ENCODE measurements around the gene STK17A. TPM values are rescaled to one million over a fixed set of nuclear protein-coding genes. Genes with fewer than 3 reads are reported as not detected.

The STK17A gene
- polyA plus RNA-seq, 3 donors = 16.2 to 23.3 (median 21.8) TPM

- no peak for DNase-seq (ENCODE audit: extremely low read depth in 1 of 11, low read depth in 9 of 11, low spot score in 4 of 11)
These were observed 62.9 kb downstream of the STK17A start for GRCh38 chr7:43645699-43646226.

DNA sequence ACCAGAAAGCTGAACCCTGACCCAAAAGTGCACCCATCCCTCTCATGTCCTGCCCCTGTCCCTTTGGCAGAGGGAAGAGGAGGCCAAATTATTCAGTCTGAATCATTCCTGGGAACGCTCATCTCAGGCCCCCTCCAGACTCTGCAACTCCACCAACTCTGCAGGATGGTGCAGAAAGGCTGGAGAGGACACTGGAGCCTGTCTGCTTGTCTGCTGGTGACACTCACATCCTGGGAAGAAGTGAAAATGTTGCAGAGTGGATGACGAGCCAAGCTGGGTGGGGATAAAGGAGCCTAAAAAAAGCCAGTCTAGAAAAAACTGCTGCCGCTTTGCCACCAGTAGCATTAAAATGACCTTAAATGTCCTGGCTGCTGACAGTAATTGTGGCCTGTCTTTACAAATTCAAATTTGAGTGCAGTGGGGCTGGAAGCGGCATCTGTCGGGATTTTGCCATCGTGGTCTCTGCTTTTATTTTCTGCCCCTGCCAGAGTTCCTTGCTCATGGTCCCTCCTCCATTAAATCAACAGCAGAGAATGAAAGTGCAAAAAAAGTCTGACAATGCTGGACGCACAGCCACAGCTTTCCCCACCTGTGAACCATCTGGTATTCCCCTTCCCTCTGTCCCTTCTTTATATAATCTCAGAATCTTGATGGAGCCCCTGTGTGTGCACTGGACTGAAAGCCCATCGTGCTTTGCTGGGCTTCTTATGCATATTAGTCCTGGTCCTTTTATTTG lies 63.9 kb downstream of the STK17A start:
- no peak for DNase-seq (ENCODE audit: extremely low read depth in 1 of 11, low read depth in 9 of 11, low spot score in 4 of 11)

DNA sequence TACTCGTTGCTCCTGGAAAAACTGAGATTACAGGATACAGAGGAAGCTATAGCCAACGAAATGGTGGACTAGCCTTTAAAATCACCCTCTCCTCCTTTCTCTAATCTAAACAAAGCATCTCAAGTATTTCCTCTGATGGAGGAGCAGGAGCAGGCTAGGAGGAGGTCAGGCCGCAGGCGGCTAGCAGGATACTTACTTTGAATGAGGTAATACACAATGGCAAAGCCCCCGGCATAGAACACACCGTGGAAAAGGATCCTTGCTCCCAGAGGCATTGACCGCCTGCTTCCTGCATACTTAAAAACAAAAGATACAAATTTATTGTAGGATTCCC lies 64.4 kb downstream of the STK17A start:
- no peak for DNase-seq (ENCODE audit: extremely low read depth in 1 of 11, low read depth in 9 of 11, low spot score in 4 of 11)

DNA sequence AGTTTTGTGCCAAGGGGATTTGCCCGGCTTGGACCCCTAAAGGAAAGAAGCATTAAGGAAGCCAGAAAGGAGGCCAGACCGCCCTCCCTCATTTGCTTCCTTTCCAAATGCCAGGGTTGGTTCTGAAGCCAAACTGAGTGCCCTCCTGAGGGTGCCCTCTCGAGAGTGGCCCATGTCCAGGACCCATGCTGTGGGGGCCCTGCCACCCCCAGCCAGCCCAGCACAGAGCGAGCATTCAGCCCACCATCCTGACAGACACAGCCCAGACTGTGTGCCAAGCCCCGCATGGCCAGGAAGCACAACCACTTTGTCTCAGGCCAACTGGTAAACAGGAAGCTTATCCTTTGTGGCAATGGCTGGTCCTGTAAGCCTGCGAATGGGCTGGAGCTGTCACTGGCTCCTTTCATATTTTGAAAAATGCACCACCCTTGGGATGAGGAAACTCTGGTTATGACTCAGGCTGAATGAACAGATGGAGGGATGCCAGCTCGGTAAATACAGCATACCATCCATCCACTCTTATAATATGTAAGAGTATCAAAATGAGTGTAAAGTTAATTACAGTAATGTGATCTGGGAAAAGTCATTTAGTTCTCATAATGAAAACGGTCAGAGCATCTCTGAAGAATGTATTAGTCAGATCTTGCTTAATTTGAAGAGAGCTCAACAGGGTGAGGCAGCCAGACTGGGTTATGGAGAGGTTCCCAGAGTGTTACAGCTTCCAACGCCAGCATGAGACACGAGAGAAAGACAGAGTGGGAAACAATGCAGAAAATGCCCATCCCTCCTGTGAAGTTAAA lies 65.0 kb downstream of the STK17A start:
- DNase-seq (ENCODE audit: extremely low read depth in 1 of 11, low read depth in 9 of 11, low spot score in 4 of 11) = no peak

DNA sequence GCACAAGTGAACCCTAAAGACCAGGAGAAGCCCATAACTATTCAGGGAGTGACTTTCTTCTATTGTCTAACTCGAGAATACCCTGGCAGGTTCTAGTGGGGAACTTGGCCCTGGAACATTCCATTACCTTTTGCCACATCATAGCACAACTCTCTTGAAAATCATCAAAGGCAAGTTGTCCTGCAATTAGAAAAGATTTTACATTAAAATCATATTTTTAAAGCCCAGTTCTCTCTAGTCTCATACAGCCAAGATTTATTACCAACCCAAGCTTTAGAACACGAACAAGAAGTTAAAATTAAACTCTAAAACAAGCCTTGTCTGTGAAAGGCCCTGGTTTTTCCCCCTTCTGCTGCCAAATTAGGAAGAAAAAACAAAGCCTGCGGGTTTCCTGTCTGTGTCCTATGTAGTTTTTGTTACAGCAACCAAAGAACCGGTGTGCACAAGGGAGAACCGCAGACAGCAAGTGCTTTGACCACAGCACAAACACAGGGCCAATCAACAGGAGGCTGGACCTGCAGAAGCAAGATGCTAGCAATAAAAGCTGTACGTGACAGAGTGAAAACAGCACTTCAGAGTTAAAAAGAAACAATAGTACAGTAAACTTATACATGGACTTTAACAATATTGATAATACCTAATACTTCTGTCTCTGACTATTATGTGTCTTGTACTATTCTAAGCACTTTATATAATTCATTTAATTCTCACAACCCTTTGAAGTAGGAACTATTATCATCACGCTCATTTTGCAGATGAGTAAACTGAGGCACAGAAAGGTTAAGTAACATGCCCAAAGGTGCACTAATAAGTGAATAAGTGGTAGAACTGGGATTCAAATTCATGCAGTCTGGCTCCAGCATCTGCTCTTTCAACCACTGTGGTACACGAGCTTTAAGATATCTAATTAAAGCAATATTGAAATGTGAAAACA lies 65.8 kb downstream of the STK17A start:
- DNase-seq (ENCODE audit: extremely low read depth in 1 of 11, low read depth in 9 of 11, low spot score in 4 of 11) = no peak

GRCh38 chr7:43649755-43650274 lies 66.9 kb downstream of the STK17A start:
- DNase-seq (ENCODE audit: extremely low read depth in 1 of 11, low read depth in 9 of 11, low spot score in 4 of 11) = no peak

- no peak for DNase-seq (ENCODE audit: extremely low read depth in 1 of 11, low read depth in 9 of 11, low spot score in 4 of 11)
These were observed 67.6 kb downstream of the STK17A start for GRCh38 chr7:43650457-43651052.

- no peak for DNase-seq (ENCODE audit: extremely low read depth in 1 of 11, low read depth in 9 of 11, low spot score in 4 of 11)
These were observed 69.5 kb downstream of the STK17A start for GRCh38 chr7:43652364-43652763.

DNA sequence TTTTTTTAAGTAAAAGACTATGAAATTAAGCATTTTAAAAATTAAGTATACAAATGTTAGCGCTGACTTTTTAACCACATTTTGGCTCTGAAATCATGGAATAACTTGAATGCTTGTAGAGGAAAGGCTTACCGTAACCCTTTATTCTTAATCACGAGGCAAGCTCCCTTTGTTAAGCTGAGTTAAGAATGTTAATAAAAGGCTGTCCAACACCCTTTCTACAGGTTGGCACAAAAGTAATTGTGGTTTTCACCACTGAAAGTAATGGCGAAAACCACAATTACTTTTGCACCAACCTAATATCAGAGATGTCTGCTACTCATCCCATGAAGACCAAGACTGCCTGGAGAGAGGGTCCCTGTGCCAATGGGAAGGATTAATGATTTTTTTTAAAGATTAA lies 70.6 kb downstream of the STK17A start:
- DNase-seq (ENCODE audit: extremely low read depth in 1 of 11, low read depth in 9 of 11, low spot score in 4 of 11) = no peak

GRCh38 chr7:43653891-43654504 lies 71.1 kb downstream of the STK17A start:
- no peak for DNase-seq (ENCODE audit: extremely low read depth in 1 of 11, low read depth in 9 of 11, low spot score in 4 of 11)

- no peak for DNase-seq (ENCODE audit: extremely low read depth in 1 of 11, low read depth in 9 of 11, low spot score in 4 of 11)
These were observed 72.7 kb downstream of the STK17A start for GRCh38 chr7:43655584-43655983.

- no peak for DNase-seq (ENCODE audit: extremely low read depth in 1 of 11, low read depth in 9 of 11, low spot score in 4 of 11)
These were observed 74.1 kb downstream of the STK17A start for GRCh38 chr7:43656997-43657396.

- DNase-seq (ENCODE audit: extremely low read depth in 1 of 11, low read depth in 9 of 11, low spot score in 4 of 11) = no peak
These were observed 76.0 kb downstream of the STK17A start for GRCh38 chr7:43658718-43659548.

GRCh38 chr7:43659549-43659896 lies 76.6 kb downstream of the STK17A start:
- DNase-seq (ENCODE audit: extremely low read depth in 1 of 11, low read depth in 9 of 11, low spot score in 4 of 11) = no peak

DNA sequence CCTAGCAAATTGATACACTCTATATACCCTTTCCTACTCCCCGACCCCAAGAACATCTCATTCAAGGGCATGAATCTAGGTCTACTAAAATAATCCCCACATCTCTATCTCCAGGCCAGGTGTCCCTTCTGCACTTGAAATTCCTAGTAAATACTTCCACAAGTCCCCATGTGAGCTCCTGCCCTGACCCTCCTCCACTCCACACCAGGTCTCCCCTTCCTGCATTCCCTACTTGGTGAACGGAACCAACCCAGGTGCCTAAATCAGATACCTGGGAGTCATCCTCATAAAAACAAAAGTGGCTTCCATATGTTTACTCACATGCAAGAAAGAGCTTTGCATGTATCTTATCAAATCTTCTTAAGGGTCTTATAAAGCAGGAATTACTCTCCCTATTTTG lies 77.2 kb downstream of the STK17A start:
- DNase-seq (ENCODE audit: extremely low read depth in 1 of 11, low read depth in 9 of 11, low spot score in 4 of 11) = no peak

GRCh38 chr7:43664681-43665080 lies 81.8 kb downstream of the STK17A start:
- DNase-seq (ENCODE audit: extremely low read depth in 1 of 11, low read depth in 9 of 11, low spot score in 4 of 11) = no peak

- no peak for DNase-seq (ENCODE audit: extremely low read depth in 1 of 11, low read depth in 9 of 11, low spot score in 4 of 11)
These were observed 84.0 kb downstream of the STK17A start for GRCh38 chr7:43666938-43667337.

DNA sequence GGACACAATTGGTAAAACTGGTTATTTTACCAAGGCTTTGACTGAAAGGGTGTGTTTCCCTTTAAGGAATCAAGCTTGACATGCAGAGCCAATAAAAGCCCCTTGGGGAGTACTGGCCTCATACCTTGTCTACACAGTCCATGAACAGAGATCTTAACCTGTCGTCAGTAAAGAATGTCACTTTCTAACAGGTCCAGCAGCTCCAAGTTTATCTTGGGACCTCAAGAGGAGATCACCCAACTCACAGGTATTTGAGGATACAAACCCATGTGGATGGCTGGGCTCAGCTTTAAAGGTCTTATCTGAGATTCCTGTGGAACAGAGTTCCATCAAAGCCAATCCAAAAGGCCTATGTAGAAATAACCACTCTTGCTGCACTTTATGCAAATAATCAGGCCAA lies 85.1 kb downstream of the STK17A start:
- DNase-seq (ENCODE audit: extremely low read depth in 1 of 11, low read depth in 9 of 11, low spot score in 4 of 11) = no peak

Data from renal cortex interstitium (tissue), 11 donors.